Measurements from ENCODE around the gene MARCHF7. TPM values are rescaled to one million over a fixed set of nuclear protein-coding genes. Genes with fewer than 3 reads are reported as not detected.
A peak's percentile ranks its signal among the peaks of the same experiment; 100 is the strongest.
"Not testable (repeated sequence)": the region's sequence is repeated elsewhere in the genome, so short reads cannot be mapped to it uniquely, and the experiment has no call there.

MARCHF7 gene
- total RNA-seq, 3 donors from 2014 or later (not counting 1 experiment from before 2014, with no cell fraction given) = 60.5 to 96.5 (median 66.8) TPM

DNA sequence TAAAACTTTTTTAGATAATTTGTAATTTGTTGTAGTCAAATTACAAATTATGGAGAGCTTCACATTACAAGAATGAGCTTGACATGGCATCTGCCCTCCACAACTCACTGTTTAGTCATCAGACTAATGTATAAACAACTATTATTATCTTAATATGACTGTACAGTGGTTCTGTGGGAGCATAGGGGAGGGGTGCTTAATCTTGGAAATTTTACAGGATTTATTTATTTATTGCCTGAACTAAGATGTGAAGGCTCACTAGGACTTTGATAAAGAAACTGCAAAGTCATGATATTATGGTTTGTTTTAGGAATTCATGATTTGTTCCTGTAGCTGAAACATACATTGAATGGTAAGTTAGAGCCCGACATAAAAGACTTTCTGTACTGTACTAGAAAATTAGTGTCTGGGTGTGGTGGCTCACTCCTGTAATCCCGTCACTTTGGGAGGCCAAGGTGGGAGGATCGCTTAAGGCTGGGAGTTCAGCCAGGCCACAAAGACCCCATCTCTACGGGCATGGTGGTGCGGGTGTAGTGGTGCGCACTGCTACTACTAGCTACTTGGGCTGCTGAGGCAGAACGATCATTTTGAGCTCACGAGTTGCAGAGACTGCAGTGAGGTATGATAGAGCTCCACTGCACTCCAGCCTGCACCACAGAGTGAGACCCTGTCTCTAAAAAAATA, 2.1 kb downstream of the MARCHF7 start:
- H3K36me3 Mint-ChIP-seq = peaks cover 3% of the 10 kb centered on the region
- H3K27ac ChIP-seq (ENCODE audit: low read length) = no peak overlapping the region
- peak overlapping the region; percentile 97 to 100 for H3K27ac Mint-ChIP-seq
- H3K27me3 Mint-ChIP-seq (ENCODE audit: low read depth in 2 of 2) = no peaks in the 10 kb centered on the region
- H3K4me1 ChIP-seq (ENCODE audit: control insufficient read depth, insufficient read depth, low read length) = peaks cover 31% of the 10 kb centered on the region
- H3K36me3 ChIP-seq (ENCODE audit: control insufficient read depth, insufficient read depth, low read length) = peaks cover 22% of the 10 kb centered on the region
- no peak for DNase-seq
- 75% methylated on average over 8 of the region's 8 CpGs for WGBS (ENCODE audit: insufficient coverage)
- no peak for ATAC-seq
- H3K9me3 Mint-ChIP-seq = no peaks in the 10 kb centered on the region
- H3K9me3 ChIP-seq (ENCODE audit: control insufficient read depth, insufficient read depth, low read length) = no peaks in the 10 kb centered on the region
- H3K4me3 ChIP-seq (ENCODE audit: low read length) = no peak overlapping the region
- peaks cover 64 to 67% of the 10 kb centered on the region in 2 donors for H3K4me1 Mint-ChIP-seq
- H3K4me3 Mint-ChIP-seq = peak overlapping the region; percentile 99
- H3K27me3 ChIP-seq (ENCODE audit: control insufficient read depth, insufficient read depth, low read length) = no peaks in the 10 kb centered on the region
- intact Hi-C loops (cut with micrococcal nuclease) = loop anchor here (5.0 to 10.0 kb wide), 2 partner anchors 487 to 570 kb away; no protein-coding TSS in a partner anchor
- TF ChIP-seq, protein P1, sequence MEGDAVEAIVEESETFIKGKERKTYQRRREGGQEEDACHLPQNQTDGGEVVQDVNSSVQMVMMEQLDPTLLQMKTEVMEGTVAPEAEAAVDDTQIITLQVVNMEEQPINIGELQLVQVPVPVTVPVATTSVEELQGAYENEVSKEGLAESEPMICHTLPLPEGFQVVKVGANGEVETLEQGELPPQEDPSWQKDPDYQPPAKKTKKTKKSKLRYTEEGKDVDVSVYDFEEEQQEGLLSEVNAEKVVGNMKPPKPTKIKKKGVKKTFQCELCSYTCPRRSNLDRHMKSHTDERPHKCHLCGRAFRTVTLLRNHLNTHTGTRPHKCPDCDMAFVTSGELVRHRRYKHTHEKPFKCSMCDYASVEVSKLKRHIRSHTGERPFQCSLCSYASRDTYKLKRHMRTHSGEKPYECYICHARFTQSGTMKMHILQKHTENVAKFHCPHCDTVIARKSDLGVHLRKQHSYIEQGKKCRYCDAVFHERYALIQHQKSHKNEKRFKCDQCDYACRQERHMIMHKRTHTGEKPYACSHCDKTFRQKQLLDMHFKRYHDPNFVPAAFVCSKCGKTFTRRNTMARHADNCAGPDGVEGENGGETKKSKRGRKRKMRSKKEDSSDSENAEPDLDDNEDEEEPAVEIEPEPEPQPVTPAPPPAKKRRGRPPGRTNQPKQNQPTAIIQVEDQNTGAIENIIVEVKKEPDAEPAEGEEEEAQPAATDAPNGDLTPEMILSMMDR (IDR thresholded peaks at IDR 0.05) = no peak

DNA sequence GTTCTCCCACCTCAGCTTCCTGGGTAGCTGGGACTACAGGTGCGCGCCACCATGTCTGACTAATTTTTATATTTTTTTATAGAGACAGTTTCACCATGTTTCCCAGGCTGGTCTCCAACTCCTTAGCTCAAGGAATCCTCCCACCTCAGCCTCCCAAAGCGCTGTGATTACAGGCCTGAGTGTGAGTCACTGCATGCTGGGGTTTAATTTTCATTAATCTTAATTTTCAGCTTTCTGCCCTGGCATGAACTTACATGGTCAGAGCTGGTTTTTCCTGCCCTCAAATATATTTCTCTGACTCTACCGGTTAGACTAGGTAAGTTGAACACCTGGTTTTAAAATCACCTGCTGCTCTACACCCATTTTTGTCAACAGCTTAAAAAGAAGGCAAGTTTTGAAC, 3.1 kb downstream of the MARCHF7 start:
- TF ChIP-seq, protein P1 (IDR thresholded peaks at IDR 0.05) = no peak
- WGBS (ENCODE audit: insufficient coverage) = 94% methylated on average over 4 of the region's 4 CpGs
- Mint-ChIP-seq H3K4me1 (peaks cover 72 to 75% of the 10 kb centered on the region in 2 donors), H3K4me3 (peak overlapping the region; percentile 30), H3K36me3 (peaks cover 6% of the 10 kb centered on the region), H3K27me3 (ENCODE audit: low read depth in 2 of 2) (no peaks in the 10 kb centered on the region), H3K9me3 (no peaks in the 10 kb centered on the region), H3K27ac (peak overlapping the region; percentile 97 to 100)
- DNase-seq (no peak), ATAC-seq (no peak)
- Histone ChIP-seq H3K9me3 (ENCODE audit: control insufficient read depth, insufficient read depth, low read length) (no peaks in the 10 kb centered on the region), H3K4me3 (ENCODE audit: low read length) (no peak overlapping the region), H3K27me3 (ENCODE audit: control insufficient read depth, insufficient read depth, low read length) (no peaks in the 10 kb centered on the region), H3K36me3 (ENCODE audit: control insufficient read depth, insufficient read depth, low read length) (peaks cover 26% of the 10 kb centered on the region), H3K27ac (ENCODE audit: low read length) (no peak overlapping the region), H3K4me1 (ENCODE audit: control insufficient read depth, insufficient read depth, low read length) (peaks cover 36% of the 10 kb centered on the region)
- intact Hi-C loops (cut with micrococcal nuclease) = loop anchor here (10.0 kb wide), 1 partner anchor 571 kb away; no protein-coding TSS in a partner anchor

DNA sequence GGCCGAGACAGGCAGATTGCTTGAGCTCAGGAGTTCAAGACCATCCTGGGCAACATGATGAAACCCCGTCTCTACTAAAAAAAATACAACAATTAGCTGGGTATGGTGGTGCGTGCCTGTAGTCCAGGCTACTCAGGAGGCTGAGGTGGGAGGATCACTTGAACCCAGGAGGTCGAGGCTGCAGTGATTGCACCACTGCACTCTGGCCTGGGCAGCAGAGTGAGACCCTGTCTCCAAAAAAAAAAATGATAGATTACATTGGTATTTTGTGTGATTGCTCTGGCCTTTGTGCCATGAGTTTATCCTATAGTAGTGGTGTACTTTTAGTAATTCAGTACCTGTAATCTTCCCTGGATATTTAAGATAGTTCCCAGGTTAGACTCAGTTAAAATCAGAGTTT, 4.1 kb downstream of the MARCHF7 start:
- not testable (repeated sequence) for H3K36me3 Mint-ChIP-seq

DNA sequence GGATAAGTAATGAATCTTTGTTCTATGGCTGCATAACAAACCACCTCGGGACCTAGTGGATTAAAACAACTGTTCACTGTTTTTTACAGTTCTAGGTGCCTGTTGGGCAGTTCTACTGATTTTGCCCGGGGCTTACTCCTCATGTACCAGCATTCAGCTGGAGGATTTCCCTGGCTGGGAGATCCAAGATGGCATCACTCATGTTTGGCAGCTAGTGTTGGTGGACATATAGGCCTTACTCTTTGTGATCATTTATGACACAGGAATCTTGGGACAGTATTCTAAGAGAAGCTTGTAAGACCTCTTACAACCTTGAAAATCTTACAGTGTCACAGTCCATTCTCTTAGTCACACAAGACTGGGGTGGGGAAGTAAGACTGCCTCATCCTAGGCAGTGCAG, 4.6 kb downstream of the MARCHF7 start:
- Histone ChIP-seq H3K4me1 (ENCODE audit: control insufficient read depth, insufficient read depth, low read length) (peaks cover 39% of the 10 kb centered on the region), H3K36me3 (ENCODE audit: control insufficient read depth, insufficient read depth, low read length) (peaks cover 26% of the 10 kb centered on the region), H3K9me3 (ENCODE audit: control insufficient read depth, insufficient read depth, low read length) (no peaks in the 10 kb centered on the region), H3K27ac (ENCODE audit: low read length) (no peak overlapping the region), H3K4me3 (ENCODE audit: low read length) (no peak overlapping the region), H3K27me3 (ENCODE audit: control insufficient read depth, insufficient read depth, low read length) (no peaks in the 10 kb centered on the region)
- no peak for DNase-seq
- Mint-ChIP-seq H3K9me3 (no peaks in the 10 kb centered on the region), H3K36me3 (peaks cover 6% of the 10 kb centered on the region), H3K27ac (peak overlapping the region; percentile 97 to 100), H3K4me3 (peak overlapping the region; percentile 1), H3K27me3 (ENCODE audit: low read depth in 2 of 2) (no peaks in the 10 kb centered on the region), H3K4me1 (peaks cover 79 to 83% of the 10 kb centered on the region in 2 donors)
- 98% methylated on average over 2 of the region's 2 CpGs for WGBS (ENCODE audit: insufficient coverage)
- TF ChIP-seq, protein P1 (IDR thresholded peaks at IDR 0.05) = no peak
- no peak for ATAC-seq
- intact Hi-C loops (cut with micrococcal nuclease) = loop anchor here (10.0 kb wide), 1 partner anchor 572 kb away; no protein-coding TSS in a partner anchor

More for the DNA sequence above, 4.1 kb downstream of the MARCHF7 start:
- peaks cover 79 to 83% of the 10 kb centered on the region in 2 donors for H3K4me1 Mint-ChIP-seq
- DNase-seq; H3K27ac ChIP-seq (ENCODE audit: low read length); H3K27me3 Mint-ChIP-seq (ENCODE audit: low read depth in 2 of 2); H3K4me3 ChIP-seq (ENCODE audit: low read length); H3K9me3 ChIP-seq (ENCODE audit: control insufficient read depth, insufficient read depth, low read length); H3K9me3 Mint-ChIP-seq; H3K4me3 Mint-ChIP-seq; ATAC-seq; H3K27me3 ChIP-seq (ENCODE audit: control insufficient read depth, insufficient read depth, low read length): not testable (repeated sequence)
- H3K27ac Mint-ChIP-seq = peak overlapping the region; percentile 97 to 100
- intact Hi-C loops (cut with micrococcal nuclease) = loop anchor here (10.0 kb wide), 1 partner anchor 572 kb away; no protein-coding TSS in a partner anchor
- peaks cover 26% of the 10 kb centered on the region for H3K36me3 ChIP-seq (ENCODE audit: control insufficient read depth, insufficient read depth, low read length)
- 93% methylated on average over 4 of the region's 4 CpGs for WGBS (ENCODE audit: insufficient coverage)
- H3K4me1 ChIP-seq (ENCODE audit: control insufficient read depth, insufficient read depth, low read length) = peaks cover 41% of the 10 kb centered on the region
